MM.1S (cell line): ENCODE measurements around the gene LIG4.

Source experiments
- EZH2 ChIP-seq: fragments of 300-600 bp; sonication (generic); optimal IDR thresholded peaks from 2 replicates; pipeline ENCODE3; 2017; ENCODE audit warnings: low read depth, mild to moderate bottlenecking, antibody characterized with exemption, low read length, mixed read lengths
- EZH2phosphoT487 ChIP-seq: fragments of 300-600 bp; sonication (generic); IDR thresholded peaks from 2 replicates; pipeline ENCODE4 v1.6.1; 2018; ENCODE audit warnings: antibody characterized with exemption, low read length
- TF ChIP-seq, protein P1 (sequence below): fragments of 300-600 bp; sonication (generic); IDR thresholded peaks from 2 replicates; pipeline ENCODE4 v1.5.1; 2016; ENCODE audit warnings: antibody characterized with exemption, low read length, mixed read lengths

DNA sequence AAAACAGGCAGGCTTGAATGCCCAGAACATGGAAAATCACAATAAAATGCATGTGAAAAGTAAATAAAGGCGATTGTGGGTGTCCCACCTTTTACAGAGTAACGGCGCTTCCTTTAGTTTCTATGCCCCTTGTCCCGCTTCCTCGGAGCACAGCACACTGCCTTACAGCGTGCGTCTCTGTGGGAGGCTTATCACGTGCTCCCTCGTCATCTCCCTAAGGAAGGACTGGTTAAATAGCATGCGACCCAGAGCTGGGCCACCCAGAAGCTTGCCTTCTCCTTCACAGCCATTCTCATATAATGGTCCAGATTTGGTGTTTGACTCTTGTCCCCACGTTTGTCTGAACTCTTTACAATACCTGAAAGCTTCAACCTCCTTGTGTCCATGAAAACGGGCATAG lies 56.6 kb downstream of the LIG4 start:
- TF ChIP-seq, protein P1, sequence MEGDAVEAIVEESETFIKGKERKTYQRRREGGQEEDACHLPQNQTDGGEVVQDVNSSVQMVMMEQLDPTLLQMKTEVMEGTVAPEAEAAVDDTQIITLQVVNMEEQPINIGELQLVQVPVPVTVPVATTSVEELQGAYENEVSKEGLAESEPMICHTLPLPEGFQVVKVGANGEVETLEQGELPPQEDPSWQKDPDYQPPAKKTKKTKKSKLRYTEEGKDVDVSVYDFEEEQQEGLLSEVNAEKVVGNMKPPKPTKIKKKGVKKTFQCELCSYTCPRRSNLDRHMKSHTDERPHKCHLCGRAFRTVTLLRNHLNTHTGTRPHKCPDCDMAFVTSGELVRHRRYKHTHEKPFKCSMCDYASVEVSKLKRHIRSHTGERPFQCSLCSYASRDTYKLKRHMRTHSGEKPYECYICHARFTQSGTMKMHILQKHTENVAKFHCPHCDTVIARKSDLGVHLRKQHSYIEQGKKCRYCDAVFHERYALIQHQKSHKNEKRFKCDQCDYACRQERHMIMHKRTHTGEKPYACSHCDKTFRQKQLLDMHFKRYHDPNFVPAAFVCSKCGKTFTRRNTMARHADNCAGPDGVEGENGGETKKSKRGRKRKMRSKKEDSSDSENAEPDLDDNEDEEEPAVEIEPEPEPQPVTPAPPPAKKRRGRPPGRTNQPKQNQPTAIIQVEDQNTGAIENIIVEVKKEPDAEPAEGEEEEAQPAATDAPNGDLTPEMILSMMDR: no peak
- TF ChIP-seq EZH2 (no peak), EZH2phosphoT487 (no peak)
